Measurements from ENCODE around the gene EIF4H.
"Not testable (repeated sequence)": the region's sequence is repeated elsewhere in the genome, so short reads cannot be mapped to it uniquely, and the experiment has no call there.

EIF4H gene

GRCh38 chr7:74203956-74204618 lies 29.9 kb downstream of the EIF4H start:
- no peak for DNase-seq (ENCODE audit: low spot score)
- no peak for TF ChIP-seq CTCF (IDR thresholded peaks at IDR 0.05; ENCODE audit: borderline replicate concordance, control extremely low read depth, extremely low read depth, insufficient read depth, missing control alignments)
- in situ Hi-C loops (cut with MboI; ENCODE audit: low sequenced_read_pairs, unreplicated experiment), result loop anchor here (10.0 kb wide), 1 partner anchor 201 kb away; no protein-coding TSS in a partner anchor

- DNase-seq (ENCODE audit: low spot score), result not testable (repeated sequence)
- in situ Hi-C loops (cut with MboI; ENCODE audit: low sequenced_read_pairs, unreplicated experiment), result loop anchor here (10.0 kb wide), 1 partner anchor 199 kb away; no protein-coding TSS in a partner anchor
Observed at GRCh38 chr7:74206052-74206451, 31.9 kb downstream of the EIF4H start.

- in situ Hi-C loops (cut with MboI; ENCODE audit: low sequenced_read_pairs, unreplicated experiment), result loop anchor here (10.0 kb wide), 1 partner anchor 198 kb away; no protein-coding TSS in a partner anchor
- TF ChIP-seq CTCF (IDR thresholded peaks at IDR 0.05; ENCODE audit: borderline replicate concordance, control extremely low read depth, extremely low read depth, insufficient read depth, missing control alignments), result peak; percentile 98
- peak; percentile 87 for DNase-seq (ENCODE audit: low spot score)
Observed at GRCh38 chr7:74206589-74207120, 32.5 kb downstream of the EIF4H start.

GRCh38 chr7:74207586-74207985 lies 33.4 kb downstream of the EIF4H start:
- no peak for DNase-seq (ENCODE audit: low spot score)
- TF ChIP-seq CTCF (IDR thresholded peaks at IDR 0.05; ENCODE audit: borderline replicate concordance, control extremely low read depth, extremely low read depth, insufficient read depth, missing control alignments), result no peak
- in situ Hi-C loops (cut with MboI; ENCODE audit: low sequenced_read_pairs, unreplicated experiment), result loop anchor here (10.0 kb wide), 1 partner anchor 197 kb away; no protein-coding TSS in a partner anchor

- DNase-seq (ENCODE audit: low spot score), result not testable (repeated sequence)
- in situ Hi-C loops (cut with MboI; ENCODE audit: low sequenced_read_pairs, unreplicated experiment), result loop anchor here (10.0 kb wide), 1 partner anchor 197 kb away; no protein-coding TSS in a partner anchor
Observed at GRCh38 chr7:74208241-74208640, 34.1 kb downstream of the EIF4H start.

- in situ Hi-C loops (cut with MboI; ENCODE audit: low sequenced_read_pairs, unreplicated experiment), result no loop called here
- DNase-seq (ENCODE audit: low spot score), result no peak
Observed at GRCh38 chr7:74212661-74213060, 38.5 kb downstream of the EIF4H start.

GRCh38 chr7:74214816-74215630 lies 40.9 kb downstream of the EIF4H start:
- TF ChIP-seq CTCF (IDR thresholded peaks at IDR 0.05; ENCODE audit: borderline replicate concordance, control extremely low read depth, extremely low read depth, insufficient read depth, missing control alignments), result no peak
- DNase-seq (ENCODE audit: low spot score), result no peak
- in situ Hi-C loops (cut with MboI; ENCODE audit: low sequenced_read_pairs, unreplicated experiment), result no loop called here

More at GRCh38 chr7:74212661-74213060, 38.5 kb downstream of the EIF4H start:
- no peak for TF ChIP-seq CTCF (IDR thresholded peaks at IDR 0.05; ENCODE audit: borderline replicate concordance, control extremely low read depth, extremely low read depth, insufficient read depth, missing control alignments)
